NCI-H226 (cell line): ENCODE results near the gene PTPRQ.

Experiments used
- DNase-seq: peaks from one replicate; pipeline ENCODE4 v3.0.0-alpha.2; 2015

The PTPRQ gene

DNA sequence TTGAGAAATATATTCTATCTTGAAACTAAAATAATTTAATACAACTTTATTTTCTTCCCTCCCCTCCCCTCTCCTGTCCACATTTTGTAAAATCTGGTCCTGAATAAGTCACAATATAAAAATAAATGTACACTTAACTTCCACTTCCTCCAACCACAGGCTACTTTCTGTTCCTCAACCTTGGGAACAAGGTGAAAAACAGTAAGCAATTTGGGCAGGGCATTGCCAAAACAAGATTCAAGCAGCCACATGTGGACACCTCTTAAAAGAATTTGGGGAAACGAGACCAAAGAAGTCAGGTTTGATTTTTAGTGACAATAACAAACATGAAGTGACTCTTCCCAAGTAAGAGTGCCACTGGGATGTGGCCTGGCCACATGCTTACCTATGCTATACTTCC lies 115.7 kb downstream of the PTPRQ start:
- DNase-seq, result no peak

DNA sequence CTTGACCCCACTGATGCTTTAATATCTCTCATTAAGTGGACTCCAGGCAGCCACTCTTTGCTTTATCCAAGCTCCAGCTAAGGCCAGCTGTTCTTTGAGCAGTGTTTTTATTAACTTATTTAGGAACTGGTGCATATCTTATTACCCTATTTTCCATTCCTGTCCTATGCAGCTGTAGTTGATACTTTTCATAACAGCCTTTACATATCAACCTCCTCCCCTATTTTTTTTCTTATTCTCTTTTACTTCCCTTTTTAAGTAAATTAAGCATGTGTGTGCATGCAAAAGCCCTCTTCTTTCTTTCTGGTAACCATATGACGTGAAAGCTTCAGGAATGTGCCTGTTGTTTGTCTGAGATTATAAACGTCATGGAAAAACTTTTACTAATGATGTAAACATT lies 121.2 kb downstream of the PTPRQ start:
- DNase-seq, result no peak

DNA sequence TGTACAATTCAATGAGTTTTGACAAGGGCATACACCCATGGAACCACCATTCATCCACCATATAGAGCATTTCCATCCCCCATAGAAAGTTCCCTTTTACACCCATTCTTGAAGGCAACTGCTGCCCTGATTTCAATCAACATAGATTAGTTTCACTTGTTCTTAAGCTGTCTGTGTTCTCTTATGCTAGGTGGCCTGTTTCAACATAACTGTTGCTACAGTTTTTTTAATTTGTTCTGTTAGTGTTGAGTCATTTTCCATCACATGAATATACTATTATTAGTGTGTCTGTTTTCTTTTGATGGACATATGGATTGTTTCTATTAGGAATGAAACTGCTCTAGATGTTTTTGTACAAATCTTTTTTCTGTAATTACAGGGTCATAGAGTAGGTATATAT lies 123.4 kb downstream of the PTPRQ start:
- DNase-seq, result no peak

DNA sequence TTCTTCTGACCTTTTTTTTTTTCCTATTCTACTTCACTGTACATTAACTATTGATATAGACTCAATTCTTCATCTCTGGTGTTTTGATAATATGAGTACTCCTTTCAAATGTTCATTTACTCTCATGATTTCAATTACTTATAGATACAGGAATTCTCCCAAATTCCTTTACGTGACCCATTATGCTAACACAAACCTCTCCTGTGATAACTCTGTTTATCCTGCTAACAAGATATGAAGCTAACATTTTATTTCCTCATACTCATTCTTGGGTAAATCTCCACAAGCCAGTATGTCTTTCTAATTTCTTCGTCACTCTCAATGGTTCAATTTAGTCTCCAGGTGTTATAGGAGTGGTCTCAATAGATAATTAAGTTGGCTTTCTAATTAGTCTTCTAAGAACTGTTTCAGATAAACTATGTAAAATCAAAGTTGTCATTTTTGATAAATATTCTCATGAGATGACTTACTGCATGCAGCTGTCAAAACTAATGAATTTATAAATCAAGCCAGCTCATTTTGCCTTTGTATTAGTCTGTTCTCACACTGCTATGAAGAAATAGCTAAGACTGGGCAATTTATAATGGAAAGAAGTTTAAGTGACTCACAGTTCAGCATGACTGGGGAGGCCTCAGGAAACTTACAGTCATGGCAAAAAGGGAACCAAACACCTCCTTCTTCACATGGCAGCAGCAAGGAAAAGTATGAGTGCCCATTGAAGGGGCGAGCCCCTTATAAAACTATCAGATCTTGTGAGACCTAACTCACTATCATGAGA lies 132.8 kb downstream of the PTPRQ start:
- peak; percentile 41 for DNase-seq

DNA sequence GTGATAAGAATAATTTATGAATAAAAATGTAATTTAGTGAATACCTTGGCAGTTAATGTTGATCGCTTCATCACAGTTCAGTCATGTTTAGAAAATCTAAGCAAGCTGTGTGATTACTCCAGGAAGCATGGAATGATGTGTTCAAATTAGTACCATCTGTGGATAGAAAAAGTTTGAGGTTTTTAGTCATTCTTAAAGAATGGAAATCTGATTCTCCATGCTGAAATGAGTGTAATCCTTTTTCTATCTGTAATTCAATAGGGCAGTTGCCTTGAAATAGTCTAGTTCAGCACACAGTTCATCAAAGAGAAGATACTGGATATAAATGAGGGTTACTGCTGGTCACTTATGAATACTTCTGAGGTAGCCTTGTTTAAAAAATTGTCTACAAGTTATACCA lies 136.2 kb downstream of the PTPRQ start:
- DNase-seq, result peak; percentile 85

DNA sequence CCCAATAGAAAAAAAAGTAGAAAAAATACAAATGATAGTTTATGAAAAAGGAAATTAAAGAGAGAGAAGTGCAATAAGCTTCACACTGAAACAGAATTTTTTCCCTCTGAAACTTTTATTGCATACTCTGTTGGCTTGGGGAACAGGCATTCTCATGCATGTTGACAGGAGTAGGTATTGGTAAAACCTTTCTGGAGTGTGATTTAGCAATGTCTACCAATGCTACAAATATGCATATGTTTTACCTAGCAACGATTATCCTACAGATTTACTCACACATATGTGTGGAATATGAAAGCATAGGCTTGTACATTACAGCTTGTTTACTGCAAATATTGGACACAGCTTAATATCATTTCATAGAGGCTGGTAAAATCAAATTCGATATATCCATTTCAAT lies 137.7 kb downstream of the PTPRQ start:
- no peak for DNase-seq

DNA sequence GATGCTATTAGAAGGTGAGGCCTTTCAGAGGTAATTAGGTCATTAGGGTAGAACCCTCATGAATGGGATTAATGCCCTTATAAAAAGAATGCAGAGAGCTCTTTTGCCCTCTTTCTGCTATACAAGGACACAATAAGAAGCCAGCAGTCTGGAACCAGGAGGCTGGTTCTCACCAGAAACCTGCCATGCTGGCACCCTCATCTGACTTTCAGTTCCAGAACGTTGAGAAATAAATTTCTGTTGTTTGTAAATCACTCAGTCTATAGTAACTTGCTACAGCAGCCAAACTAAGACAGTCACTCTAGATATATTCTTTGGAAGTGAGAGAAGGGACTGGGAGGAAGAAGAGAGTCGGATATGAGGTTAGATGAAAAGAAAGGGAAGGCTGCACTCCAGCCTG lies 138.4 kb downstream of the PTPRQ start:
- no peak for DNase-seq

DNA sequence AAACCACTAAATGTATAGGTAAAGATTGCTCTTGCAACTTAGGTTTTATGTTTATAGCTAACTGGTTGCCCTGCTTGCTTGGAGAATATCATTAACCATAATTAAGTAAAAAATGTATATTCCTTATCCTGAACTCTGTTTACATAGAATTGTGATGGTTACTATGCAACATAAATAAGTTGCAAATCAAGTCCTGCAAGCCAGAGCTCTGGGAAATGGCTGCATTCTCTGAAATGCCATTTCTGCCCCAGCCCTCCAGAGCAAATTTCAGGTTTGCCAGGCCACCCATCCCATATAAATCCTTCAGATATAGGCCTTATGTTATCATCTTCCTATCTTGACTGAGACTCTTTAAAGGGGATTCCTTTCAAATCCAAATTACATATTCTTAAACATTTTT lies 145.0 kb downstream of the PTPRQ start:
- DNase-seq, result no peak

DNA sequence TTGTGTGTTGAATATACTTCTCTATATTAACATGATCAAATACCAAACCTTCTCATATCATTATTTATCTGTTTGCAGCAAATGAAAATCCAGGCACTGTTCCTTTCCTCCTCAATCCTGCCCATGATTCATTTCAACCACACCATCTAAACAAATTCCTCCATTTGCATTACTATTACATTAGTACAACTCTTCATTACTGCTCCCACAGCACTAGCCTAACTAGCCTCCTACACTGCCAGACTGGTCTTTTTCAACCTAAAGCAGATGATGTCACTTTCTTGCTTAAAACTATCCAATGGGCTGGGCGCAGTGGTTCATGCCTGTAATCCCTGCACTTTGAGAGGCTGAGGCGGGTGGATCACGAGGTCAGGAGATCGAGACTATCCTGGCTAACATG lies 146.1 kb downstream of the PTPRQ start:
- DNase-seq, result peak; percentile 16

DNA sequence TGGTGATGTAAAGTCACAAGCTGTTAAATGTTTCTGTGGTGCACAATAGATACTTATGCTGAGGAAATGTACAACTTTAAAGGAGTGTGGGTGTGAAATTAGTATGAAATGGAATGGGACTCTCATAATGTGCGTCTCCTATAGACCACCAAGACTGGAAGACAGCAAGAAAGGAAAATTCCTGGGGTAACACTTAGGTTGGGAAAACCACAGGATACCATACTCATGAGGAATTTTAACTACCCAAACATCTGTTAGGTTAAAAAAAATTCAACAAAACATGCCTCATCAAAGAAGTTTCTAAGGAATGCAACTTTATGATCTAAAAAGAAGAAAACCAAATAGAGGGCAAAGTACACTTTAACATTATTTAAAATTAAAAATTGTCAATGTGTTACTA lies 149.7 kb downstream of the PTPRQ start:
- DNase-seq, result peak; percentile 47

DNA sequence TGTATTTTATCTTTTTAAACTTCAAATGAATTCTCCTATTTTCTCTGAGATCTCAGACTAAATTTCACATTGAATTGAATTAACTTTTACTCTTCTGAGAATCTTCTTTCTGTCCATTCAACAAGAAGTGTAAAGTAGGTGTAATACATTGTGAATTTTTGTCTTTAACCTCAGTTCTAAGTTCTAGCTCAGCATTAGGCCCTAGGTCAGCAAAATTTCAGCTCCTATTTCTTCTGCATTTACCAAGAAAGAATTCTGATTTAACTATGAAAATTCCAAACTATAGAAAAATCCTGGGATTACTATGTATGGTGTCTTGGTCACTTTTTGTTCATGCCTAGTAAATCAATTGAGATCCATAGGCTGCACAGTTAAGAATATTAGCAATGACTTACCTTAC lies 152.5 kb downstream of the PTPRQ start:
- DNase-seq, result no peak

DNA sequence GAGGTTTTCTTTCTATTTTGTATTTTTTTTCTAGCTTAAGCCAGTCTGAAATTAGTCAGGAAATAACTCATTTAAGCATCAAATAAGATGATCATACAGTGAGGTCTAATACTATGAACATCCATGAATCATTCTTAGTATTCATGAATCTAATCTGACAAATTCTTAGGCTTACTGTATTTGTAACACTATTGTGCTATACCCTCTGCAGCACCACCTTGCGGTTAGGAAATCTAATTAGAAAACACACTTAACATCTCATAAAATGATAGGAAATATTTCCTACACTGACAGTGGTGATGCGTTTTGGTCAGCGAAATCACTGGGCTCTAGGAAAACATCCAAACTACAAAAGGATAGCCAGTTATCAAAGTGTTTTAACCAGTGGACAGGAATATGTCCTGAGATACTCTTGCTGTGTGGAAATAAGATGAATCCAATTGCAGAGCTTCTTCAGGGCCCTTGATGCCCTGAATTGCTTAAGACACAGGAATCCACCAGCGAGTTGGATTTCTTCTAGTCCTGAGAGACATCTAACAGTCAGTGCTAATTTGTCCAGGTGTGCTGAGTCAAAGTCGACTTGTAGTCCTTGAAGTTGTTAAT lies 154.1 kb downstream of the PTPRQ start:
- peak; percentile 54 for DNase-seq

DNA sequence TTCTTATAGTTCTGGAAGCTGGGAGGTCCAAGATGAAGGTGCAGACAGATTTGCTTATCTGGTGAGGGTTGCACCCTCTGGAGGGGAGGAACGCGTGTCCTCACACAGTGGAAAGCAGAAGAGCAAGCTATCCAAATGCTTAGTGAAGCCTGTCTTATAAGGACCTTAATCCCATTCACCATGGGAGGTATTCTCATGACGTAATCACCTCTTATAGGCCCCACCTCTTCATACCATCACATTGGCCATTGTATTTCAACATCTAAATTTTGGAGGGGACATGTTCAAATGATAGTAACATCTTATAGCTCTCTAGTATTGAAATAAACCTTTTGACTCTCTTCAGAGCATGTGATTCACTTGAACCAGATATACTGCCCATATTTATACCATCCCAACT lies 158.4 kb downstream of the PTPRQ start:
- DNase-seq, result no peak

DNA sequence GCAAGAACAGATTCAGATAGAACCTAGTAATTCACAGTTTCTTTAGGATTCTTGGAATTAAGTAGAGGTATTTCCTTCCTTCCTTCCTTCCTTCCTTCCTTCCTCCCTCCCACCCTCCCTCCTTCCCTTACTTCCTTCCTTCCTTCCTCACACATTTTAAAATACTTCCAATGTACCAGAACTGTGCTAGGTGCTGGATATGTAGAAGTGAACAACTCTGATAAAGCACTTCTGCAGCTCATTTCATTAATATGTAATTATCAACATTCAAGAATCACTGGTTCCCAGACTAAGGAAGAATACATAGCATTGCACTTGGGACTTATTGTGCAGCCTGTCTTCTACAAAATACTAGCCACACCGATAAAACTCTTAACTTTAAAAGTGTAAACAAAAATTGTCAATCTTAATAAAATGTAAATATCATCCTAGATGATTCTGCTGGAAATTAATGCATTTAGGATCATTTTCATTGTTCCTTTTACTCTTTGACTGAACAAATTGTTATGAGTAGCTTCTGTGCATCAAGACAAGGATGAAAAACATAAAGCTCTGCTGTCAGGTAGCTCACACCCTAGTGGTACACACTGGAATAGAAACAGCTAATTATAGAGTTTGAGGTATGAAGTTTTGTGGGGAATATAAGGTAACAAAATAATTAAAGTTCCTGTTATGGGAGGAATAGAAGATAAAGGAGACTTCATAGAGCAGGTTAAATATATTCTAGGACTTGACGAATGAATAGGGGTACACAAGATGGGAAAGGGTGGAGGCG lies 163.5 kb downstream of the PTPRQ start:
- DNase-seq, result no peak

DNA sequence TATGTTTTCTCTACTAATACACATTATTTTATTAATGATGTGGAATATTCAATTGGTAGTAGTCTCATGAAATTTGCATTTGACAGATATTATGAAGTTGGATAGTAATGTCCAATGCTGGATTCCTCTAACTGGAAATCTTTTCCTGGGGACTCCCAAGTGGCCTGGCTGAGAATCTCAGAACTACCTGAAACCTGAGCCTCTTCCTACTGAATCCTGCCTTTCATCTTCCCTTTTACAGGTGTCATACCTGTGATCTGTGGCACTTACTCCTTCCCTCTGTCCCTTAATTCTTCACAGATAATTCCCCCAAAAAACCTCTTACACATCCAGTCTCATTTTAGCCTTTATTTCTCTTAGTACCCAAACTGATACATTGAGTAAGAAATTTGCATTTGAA lies 173.7 kb downstream of the PTPRQ start:
- DNase-seq, result no peak

DNA sequence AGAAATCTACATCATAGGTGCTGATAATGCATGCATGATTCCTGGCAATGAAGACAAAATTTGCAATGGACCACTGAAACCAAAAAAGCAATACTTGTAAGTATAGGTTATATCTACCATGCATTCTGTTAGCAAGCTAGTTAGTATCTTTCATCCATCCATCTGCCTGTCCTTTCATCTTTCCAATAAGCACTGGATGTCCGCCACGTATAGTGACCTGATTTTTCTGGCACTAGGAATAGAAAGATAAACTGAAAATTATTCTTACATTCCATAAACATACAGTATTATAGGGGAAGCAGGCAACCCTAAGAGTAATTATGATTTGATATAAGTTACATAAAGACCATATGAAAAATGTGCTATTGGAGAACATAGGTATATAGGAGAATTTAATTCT lies 176.2 kb downstream of the PTPRQ start:
- no peak for DNase-seq

DNA sequence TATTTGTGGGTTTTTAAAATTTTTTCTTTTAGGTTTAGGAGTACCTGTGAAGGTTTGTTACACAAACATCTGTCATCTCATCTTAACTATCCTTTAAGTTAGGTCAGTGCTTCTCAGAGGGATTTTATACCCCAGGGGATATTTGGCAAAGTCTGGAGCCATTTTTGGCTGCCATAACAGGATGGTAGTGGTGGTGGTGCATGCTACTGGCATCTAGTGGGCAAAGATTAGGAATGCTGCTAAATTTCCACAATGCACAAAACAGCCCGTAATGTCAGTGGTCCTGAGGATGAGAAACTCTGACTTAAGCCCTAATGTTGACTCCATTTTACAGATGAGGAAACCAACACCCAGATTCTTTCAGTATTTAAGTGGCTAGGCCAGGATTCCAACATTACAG lies 178.2 kb downstream of the PTPRQ start:
- DNase-seq, result peak; percentile 39

DNA sequence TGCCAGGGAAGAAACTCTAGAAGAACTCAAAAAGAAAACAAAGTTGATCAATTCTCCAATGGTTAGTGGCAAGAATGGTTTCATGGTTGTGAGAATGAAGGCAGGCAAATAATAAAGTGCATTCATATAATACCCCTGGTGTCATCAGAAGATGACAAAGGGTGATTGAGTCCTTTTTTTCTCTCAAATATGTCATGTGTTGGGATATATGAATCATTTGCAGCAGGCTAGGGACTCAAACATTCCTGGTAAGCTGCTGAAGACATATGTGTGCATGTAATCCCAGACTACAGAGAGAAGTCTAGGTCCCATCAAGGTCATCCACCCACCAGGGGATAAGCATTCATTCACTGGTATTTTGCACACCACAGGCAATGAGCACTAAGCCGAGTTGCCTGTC lies 181.0 kb downstream of the PTPRQ start:
- DNase-seq, result no peak

DNA sequence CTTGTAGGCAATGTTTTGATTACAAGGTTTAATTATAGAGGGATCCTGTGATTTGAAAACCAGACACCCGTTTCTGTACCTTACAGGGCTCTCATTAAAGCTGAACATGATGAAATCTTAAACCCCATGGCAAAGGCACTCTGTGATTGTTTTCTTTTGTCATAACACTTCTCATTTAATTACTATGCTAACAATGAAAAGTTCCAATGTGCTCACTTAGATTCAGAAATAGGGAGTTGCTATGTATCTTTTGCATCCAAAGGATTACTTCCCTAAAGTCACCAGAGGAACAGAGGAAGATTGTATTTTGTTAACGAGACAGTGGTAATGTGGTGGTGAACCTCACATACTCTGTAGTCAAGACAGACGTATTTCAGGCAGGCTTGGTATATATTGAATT lies 181.9 kb downstream of the PTPRQ start:
- no peak for DNase-seq

DNA sequence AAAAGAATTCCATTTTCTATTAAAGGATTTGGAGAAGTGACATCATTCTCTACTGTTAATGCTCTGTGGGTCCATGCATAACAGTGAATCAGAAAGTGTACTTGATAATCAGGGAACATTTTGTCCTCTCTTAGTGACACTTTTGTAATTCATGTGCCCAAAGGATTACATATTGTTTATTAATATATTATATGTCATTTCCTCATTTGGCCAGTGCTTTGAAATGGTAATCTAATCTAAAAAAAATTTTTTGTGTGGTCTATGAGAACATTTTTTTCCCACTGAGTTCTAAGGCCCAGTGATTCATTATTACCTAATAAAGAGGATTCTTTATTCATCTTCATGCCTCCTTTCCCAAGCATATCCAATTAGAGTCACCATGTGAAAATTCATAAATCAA lies 183.7 kb downstream of the PTPRQ start:
- DNase-seq, result peak; percentile 40

DNA sequence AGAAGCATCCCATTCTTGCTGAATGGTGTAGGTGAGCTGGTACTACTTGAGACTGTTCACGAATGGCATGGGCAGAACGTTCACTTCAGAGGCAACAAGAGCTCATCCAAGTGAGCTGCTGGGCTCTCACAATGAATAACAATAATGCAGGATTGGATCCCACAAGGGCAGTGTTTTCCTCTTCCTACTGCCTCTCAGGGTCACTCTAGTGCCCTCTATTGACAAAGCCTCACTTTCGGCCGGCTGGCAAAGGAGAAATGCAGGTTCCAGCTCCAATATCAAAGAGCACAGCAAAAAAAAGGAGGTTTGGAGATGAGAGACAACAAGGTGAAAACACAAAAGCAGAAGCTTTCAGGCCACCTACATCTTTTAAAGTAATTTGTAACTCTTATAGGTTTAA lies 188.8 kb downstream of the PTPRQ start:
- peak; percentile 19 for DNase-seq

DNA sequence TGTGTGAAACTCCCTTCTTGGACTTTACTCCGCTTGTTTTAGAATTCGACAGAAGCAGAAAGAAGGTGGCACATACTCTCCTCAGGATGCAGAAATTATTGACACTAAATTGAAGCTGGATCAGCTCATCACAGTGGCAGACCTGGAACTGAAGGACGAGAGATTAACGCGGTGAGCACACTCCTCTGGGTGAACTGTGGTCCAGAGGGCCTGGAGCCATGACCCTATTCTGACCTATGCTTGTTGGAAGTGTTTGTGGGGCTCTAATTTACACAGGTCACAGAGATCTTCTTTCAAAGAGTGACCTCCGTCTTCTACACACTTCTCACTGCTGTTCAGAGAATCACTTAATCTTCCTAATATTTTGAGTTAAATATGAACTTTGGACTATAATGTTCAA lies 190.9 kb downstream of the PTPRQ start:
- no peak for DNase-seq

DNA sequence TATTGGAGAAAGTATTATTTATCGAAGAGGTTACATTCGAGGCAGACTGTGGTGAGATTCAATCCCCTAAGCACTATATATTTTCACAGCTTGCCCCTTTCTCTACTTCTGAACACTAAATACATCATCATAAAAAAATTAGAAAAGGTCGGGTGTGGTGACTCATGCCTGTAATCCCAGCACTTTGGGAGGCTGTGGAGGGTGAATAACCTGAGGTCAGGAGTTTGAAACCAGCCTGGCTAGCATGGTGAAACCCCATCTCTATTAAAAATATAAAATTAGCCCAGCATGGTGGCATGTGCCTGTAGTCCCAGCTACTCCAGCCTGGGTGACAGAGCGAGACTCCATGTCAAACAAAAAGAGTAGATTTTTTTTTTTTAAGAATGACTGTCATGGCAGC lies 192.8 kb downstream of the PTPRQ start:
- no peak for DNase-seq

DNA sequence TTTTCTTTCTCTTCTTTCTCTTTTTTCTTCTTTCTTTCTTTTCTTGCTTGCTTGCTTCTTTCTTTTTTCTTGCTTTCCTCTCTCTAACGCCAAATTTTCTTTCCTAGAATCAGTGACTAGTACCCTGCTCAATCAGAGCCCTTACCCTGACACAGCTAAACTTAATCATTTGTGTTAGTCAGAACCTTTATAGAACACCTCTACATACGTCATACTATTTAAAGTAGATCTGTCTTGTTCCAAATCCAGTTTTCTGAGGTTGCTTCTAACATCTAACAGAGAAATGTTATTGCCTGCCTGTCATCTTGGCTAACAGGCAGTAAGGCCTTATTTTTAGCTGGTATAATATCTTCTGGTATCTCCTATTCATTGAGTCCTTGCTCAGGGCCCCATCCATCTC lies 197.9 kb downstream of the PTPRQ start:
- DNase-seq, result no peak
